Esophagus squamous epithelium (tissue), 5 donors: ENCODE data around the gene KANK2. TPM values are rescaled to one million over a fixed set of nuclear protein-coding genes. Genes with fewer than 3 reads are reported as not detected.

ENCODE experiments used
- DNase-seq: peaks from one replicate; lab custom pipeline; 2025; lab: John Stamatoyannopoulos, UW
- H3K27ac ChIP-seq, 4 donors: fragments of 200-600 bp; sonication (generic); one replicate each; pipeline ENCODE4 v1.5.1; 2016 to 2019; ENCODE audit warnings: mild to moderate bottlenecking in 1 of 4
- H3K27me3 ChIP-seq, 4 donors: fragments of 200-600 bp; sonication (generic); 1 replicate in 3 of 4; 2 replicates in 1 of 4; pipeline versions ENCODE4 v1.5.1 to v1.6.0; 2017 to 2021; ENCODE audit warnings: antibody characterized with exemption in 1 of 4
- H3K36me3 ChIP-seq, 3 donors: fragments of 200-600 bp; sonication (generic); one replicate each; pipeline ENCODE4 v1.5.1; 2016 to 2019
- H3K4me1 ChIP-seq, 3 donors: fragments of 200-600 bp; sonication (generic); one replicate each; pipeline ENCODE4 v1.5.1; 2017 to 2019
- H3K4me3 ChIP-seq, 4 donors: fragments of 200-600 bp; sonication (generic); 1 replicate in 3 of 4; 2 replicates in 1 of 4; pipeline ENCODE4 v1.5.1; 2016 to 2019; ENCODE audit warnings: mild to moderate bottlenecking in 2 of 4, moderate library complexity in 1 of 4
- H3K9me3 ChIP-seq, 3 donors: fragments of 200-600 bp; sonication (generic); one replicate each; pipeline ENCODE4 v1.5.1; 2016 to 2019
- POLR2A ChIP-seq, 4 donors: fragments of 450-650 bp; IDR thresholded peaks; one replicate each; pipeline ENCODE4 v1.6.1; 2017; ENCODE audit warnings: antibody characterized with exemption in 4 of 4, mild to moderate bottlenecking in 4 of 4, moderate library complexity in 3 of 4
- WGBS, 2 donors: methylation state at CpG; one replicate each; pipeline ENCODE4 v1.1.5; 2018; 5-methylcytosine and 5-hydroxymethylcytosine counted together
- intact Hi-C: fragments of 100-400 bp; cut with DNase I; formaldehyde crosslinking; loops from one replicate; pipeline ENCODE4 v1.15.0; 2022
- total RNA-seq, 4 donors: library from RNA; depleted of rRNA; stranded (reverse); fragments of >200 nt; gene quantifications; one replicate each; pipeline ENCODE4 v1.1.0, GENCODE V29; 2016
- TF ChIP-seq, protein P1 (sequence below), 6 experiments: fragments of 450-650 bp in 4 of 6; fragments of 200-600 bp in 2 of 6; sonication (generic) in 2 of 6; IDR thresholded peaks; one replicate each; pipeline ENCODE4 v1.5.1; 2016 to 2019; ENCODE audit warnings: antibody characterized with exemption in 6 of 6, mild to moderate bottlenecking in 4 of 6, moderate library complexity in 4 of 6
- donor health status: DM: yes; HTN: yes; CAD: no.

KANK2 gene
- total RNA-seq, 4 donors from 2014 or later, result 29.3 to 287 (median 57.1) TPM

DNA sequence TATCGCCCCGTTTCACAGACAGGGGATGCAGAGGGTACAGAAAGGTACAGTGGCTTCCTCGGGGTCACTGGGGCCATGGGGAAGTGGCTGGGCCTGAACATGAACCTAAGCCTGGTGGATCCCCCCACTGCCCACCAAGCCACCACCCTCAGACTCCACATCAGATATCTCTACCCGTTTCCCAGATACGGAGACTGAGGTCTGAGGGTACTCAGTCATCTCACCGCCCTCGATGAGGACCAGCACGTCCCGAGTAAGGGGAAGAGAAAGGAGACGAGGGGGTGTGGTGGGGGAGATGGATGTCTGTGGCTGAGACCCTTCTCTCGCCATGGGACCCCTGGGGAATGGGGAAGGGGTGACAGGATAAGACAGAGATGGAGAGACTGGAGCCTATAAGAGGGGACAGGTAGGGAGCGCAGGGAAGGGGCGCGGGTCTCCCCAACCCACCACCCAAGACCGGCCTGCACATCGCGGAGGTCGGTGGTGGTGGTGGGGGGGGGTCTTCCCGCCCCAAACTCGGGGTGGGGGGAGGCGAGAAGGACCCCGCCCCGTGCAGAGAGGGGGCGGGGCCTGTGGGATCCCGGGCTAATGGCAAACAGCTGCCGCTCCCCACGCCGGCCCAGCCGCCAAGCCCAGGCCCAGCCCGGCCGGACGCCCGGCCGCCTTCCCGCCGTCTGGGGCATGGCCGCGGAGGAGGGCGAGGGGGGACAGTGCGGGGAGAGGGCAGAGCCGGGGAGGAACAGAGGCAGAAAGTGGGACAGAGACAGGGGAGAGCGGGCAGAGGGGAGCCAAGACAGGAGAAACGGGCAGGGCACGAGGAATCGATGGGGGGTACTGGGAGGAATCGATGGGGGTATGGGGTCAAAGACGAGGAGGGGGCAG, 698 bp downstream of the KANK2 start:
- intact Hi-C loops, result no loop called here
- H3K36me3 ChIP-seq, result peaks cover 0 to 54% (median 5%) of the 10 kb centered on the region in 3 donors
- no peaks in the 10 kb centered on the region for H3K9me3 ChIP-seq
- TF ChIP-seq POLR2A (IDR thresholded peaks at IDR 0.05), result no peak
- TF ChIP-seq, protein P1, sequence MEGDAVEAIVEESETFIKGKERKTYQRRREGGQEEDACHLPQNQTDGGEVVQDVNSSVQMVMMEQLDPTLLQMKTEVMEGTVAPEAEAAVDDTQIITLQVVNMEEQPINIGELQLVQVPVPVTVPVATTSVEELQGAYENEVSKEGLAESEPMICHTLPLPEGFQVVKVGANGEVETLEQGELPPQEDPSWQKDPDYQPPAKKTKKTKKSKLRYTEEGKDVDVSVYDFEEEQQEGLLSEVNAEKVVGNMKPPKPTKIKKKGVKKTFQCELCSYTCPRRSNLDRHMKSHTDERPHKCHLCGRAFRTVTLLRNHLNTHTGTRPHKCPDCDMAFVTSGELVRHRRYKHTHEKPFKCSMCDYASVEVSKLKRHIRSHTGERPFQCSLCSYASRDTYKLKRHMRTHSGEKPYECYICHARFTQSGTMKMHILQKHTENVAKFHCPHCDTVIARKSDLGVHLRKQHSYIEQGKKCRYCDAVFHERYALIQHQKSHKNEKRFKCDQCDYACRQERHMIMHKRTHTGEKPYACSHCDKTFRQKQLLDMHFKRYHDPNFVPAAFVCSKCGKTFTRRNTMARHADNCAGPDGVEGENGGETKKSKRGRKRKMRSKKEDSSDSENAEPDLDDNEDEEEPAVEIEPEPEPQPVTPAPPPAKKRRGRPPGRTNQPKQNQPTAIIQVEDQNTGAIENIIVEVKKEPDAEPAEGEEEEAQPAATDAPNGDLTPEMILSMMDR (IDR thresholded peaks at IDR 0.05), result no peak
- peak overlapping the region; percentile 79 to 93 (median 90) for H3K27ac ChIP-seq
- H3K4me1 ChIP-seq, result peaks cover 13 to 73% (median 31%) of the 10 kb centered on the region in 3 donors
- DNase-seq, result no peak
- peak overlapping the region; percentile 63 to 89 (median 74) for H3K4me3 ChIP-seq
- no peaks in the 10 kb centered on the region for H3K27me3 ChIP-seq
- WGBS, 2 donors, result 9 to 18% methylated on average over 19 to 30 of the region's 47 CpGs

DNA sequence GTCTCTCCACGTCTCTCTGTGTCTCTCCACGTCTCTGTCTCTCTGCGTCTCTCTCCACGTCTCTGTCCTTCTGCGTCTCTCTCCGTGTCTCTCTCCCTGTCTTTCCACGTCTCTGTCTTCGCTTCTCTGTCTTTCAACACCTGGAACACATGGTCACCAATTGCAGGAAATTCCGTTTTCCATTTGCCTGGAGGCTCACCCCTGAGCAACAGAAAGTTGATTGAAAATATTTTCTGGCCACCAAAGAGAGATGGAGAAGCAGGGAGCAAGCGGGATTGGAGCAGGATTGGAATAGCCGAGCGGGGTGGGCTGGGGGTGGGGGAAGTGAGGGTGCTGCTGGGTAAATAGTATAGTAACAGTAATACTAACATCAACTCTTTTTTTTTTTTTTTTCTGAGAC, 1.7 kb downstream of the KANK2 start:
- intact Hi-C loops, result no loop called here
- no peak for DNase-seq
- no peak for TF ChIP-seq POLR2A (IDR thresholded peaks at IDR 0.05)
- TF ChIP-seq, protein P1 (IDR thresholded peaks at IDR 0.05), result no peak
- H3K27ac ChIP-seq, result peak overlapping the region; percentile 57 to 93 (median 85)
- H3K4me3 ChIP-seq, result peak overlapping the region in 3 of 4 donors; percentile 73 to 89 (median 75)
- peaks cover 0 to 50% (median 5%) of the 10 kb centered on the region in 3 donors for H3K36me3 ChIP-seq
- no peaks in the 10 kb centered on the region for H3K27me3 ChIP-seq
- H3K9me3 ChIP-seq, result no peaks in the 10 kb centered on the region
- H3K4me1 ChIP-seq, result peaks cover 19 to 83% (median 36%) of the 10 kb centered on the region in 3 donors
- 69 to 74% methylated on average over 12 of the region's 12 CpGs for WGBS, 2 donors

DNA sequence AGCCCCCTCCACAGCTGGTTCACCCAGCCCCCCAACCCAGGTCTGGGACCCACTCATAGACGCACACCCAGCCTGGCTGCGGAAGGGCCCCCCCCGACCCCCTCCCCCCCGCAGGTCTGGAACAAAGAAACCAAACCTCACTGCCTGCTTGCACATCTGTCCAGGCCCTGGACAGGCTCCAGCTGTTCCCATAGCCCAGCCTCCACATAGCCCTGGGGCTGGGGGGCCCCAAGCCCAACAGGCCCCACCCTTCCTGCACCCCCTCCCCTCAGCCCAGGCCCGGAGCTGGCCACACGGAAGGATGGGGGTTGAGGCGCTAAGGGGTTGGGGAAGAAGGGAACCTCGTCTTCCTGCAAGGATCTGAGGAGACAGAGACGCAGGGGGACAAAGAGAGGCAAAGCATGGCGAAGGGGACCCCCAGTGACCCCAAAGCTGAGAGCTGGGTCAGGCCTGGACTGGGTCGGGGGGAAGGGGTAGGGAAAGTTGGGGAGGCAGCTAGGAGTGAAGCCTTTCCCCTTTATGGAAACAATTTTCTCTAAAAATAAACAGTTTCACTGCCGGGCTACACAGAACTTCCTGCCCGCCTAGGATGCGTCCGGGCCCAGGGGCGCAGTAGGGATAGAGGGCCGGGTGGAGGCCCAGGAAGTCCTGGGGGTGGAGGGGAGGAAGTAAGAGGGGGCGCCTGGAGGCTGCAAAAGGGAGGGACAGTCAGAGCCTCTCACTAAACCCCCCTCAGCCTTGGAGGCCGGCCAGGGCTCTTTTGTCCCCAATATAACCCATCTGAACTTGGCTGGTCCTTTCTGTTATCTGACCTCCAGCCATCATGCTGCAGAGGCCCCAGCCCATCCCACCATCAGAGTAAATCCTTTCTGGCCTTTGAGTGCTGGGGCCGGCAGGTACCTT, 2.4 kb downstream of the KANK2 start:
- 32 to 45% methylated on average over 12 to 13 of the region's 20 CpGs for WGBS, 2 donors
- H3K4me1 ChIP-seq, result peaks cover 25 to 90% (median 44%) of the 10 kb centered on the region in 3 donors
- peak overlapping the region; percentile 7 to 89 (median 74) for H3K4me3 ChIP-seq
- H3K27ac ChIP-seq, result peak overlapping the region; percentile 57 to 93 (median 85)
- DNase-seq, result no peak
- intact Hi-C loops, result no loop called here
- no peaks in the 10 kb centered on the region for H3K27me3 ChIP-seq
- peaks cover 0 to 43% (median 5%) of the 10 kb centered on the region in 3 donors for H3K36me3 ChIP-seq
- TF ChIP-seq, protein P1 (IDR thresholded peaks at IDR 0.05), result no peak
- no peak for TF ChIP-seq POLR2A (IDR thresholded peaks at IDR 0.05)
- H3K9me3 ChIP-seq, result no peaks in the 10 kb centered on the region

DNA sequence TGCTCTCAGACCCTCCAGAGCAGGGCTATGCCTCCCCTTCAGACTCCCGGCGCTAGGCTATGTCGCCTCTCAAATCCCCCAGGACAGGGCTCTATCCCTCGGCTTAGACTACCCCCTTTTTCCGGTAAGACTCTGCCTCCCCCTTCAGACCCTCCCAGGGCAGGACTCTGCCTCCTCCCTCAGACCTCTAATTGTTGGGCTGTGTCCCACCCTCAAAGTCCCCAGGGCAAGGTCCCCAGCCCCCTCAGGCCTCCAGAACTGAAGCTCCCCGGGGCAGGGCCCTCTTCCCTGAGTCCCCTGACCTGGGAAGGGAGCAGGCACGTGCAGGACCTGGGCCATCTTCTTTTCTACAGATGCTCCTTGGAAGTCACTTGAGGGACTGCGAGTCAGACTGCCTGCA, 3.2 kb downstream of the KANK2 start:
- 75 to 84% methylated on average over 5 of the region's 8 CpGs for WGBS, 2 donors
- H3K4me1 ChIP-seq, result peaks cover 25 to 96% (median 48%) of the 10 kb centered on the region in 3 donors
- peak overlapping the region; percentile 7 to 89 (median 74) for H3K4me3 ChIP-seq
- TF ChIP-seq, protein P1 (IDR thresholded peaks at IDR 0.05), result no peak
- no peak for TF ChIP-seq POLR2A (IDR thresholded peaks at IDR 0.05)
- H3K36me3 ChIP-seq, result peaks cover 0 to 37% (median 5%) of the 10 kb centered on the region in 3 donors
- H3K9me3 ChIP-seq, result no peaks in the 10 kb centered on the region
- no peak for DNase-seq
- no peaks in the 10 kb centered on the region for H3K27me3 ChIP-seq
- intact Hi-C loops, result no loop called here
- H3K27ac ChIP-seq, result peak overlapping the region; percentile 19 to 93 (median 85)
